ENCODE results near the gene EMILIN3.

Gene EMILIN3

GRCh38 chr20:41403604-41404003 is 37.0 kb upstream of the EMILIN3 start:
- H4K20me1 ChIP-seq (ENCODE audit: insufficient read depth), result no peaks in the 10 kb centered on the region
- H3K4me3 ChIP-seq (IDR thresholded peaks at IDR 0.05; ENCODE audit: insufficient read depth, low read depth, low read length), result no peak overlapping the region
- no peak overlapping the region for H3K9ac ChIP-seq
- H3K36me3 ChIP-seq (ENCODE audit: insufficient read depth), result no peaks in the 10 kb centered on the region; the same call in 1 of the 2 replicates
- H3K27ac ChIP-seq, result no peak overlapping the region
- H3K79me2 ChIP-seq (ENCODE audit: insufficient read depth, low read depth), result no peaks in the 10 kb centered on the region; the same call in 1 of the 2 replicates
- H3K4me1 ChIP-seq (ENCODE audit: low read depth, poor library complexity, severe bottlenecking), result peaks cover 55% of the 10 kb centered on the region
- H3K4me2 ChIP-seq, result 0 out of 2 replicates have a peak overlapping the region, but pooled peaks have one; percentile 19
- H3K27me3 ChIP-seq (ENCODE audit: insufficient read depth, low read depth), result no peaks in the 10 kb centered on the region
- no peak overlapping the region for H2AFZ ChIP-seq (ENCODE audit: low read depth)
- no peak for TF ChIP-seq CTCF (conservative IDR thresholded peaks at IDR 0.05; ENCODE audit: low read depth, low read length)

GRCh38 chr20:41398408-41398807 is 31.8 kb upstream of the EMILIN3 start:
- Histone ChIP-seq H3K4me3 (IDR thresholded peaks at IDR 0.05; ENCODE audit: insufficient read depth, low read depth, low read length) (no peak overlapping the region), H3K4me2 (no peak overlapping the region), H3K27me3 (ENCODE audit: insufficient read depth, low read depth) (no peaks in the 10 kb centered on the region), H3K27ac (no peak overlapping the region), H3K4me1 (ENCODE audit: low read depth, poor library complexity, severe bottlenecking) (peaks cover 11% of the 10 kb centered on the region), H4K20me1 (ENCODE audit: insufficient read depth) (no peaks in the 10 kb centered on the region), H3K36me3 (ENCODE audit: insufficient read depth) (no peaks in the 10 kb centered on the region), H3K9ac (no peak overlapping the region), H3K79me2 (ENCODE audit: insufficient read depth, low read depth) (no peaks in the 10 kb centered on the region), H2AFZ (ENCODE audit: low read depth) (no peak overlapping the region)
- no peak for TF ChIP-seq CTCF (conservative IDR thresholded peaks at IDR 0.05; ENCODE audit: low read depth, low read length)

GRCh38 chr20:41395667-41396664 is 29.3 kb upstream of the EMILIN3 start:
- no peak for TF ChIP-seq CTCF (conservative IDR thresholded peaks at IDR 0.05; ENCODE audit: low read depth, low read length)
- Histone ChIP-seq H3K9ac (no peak overlapping the region), H3K36me3 (ENCODE audit: insufficient read depth) (no peaks in the 10 kb centered on the region), H4K20me1 (ENCODE audit: insufficient read depth) (no peaks in the 10 kb centered on the region), H3K4me3 (IDR thresholded peaks at IDR 0.05; ENCODE audit: insufficient read depth, low read depth, low read length) (no peak overlapping the region), H3K4me2 (no peak overlapping the region), H3K27me3 (ENCODE audit: insufficient read depth, low read depth) (no peaks in the 10 kb centered on the region), H3K4me1 (ENCODE audit: low read depth, poor library complexity, severe bottlenecking) (no peaks in the 10 kb centered on the region), H3K79me2 (ENCODE audit: insufficient read depth, low read depth) (no peaks in the 10 kb centered on the region), H2AFZ (ENCODE audit: low read depth) (no peak overlapping the region), H3K27ac (no peak overlapping the region)

GRCh38 chr20:41394931-41395666 is 28.5 kb upstream of the EMILIN3 start:
- Histone ChIP-seq H3K27ac (no peak overlapping the region), H3K79me2 (ENCODE audit: insufficient read depth, low read depth) (no peaks in the 10 kb centered on the region), H4K20me1 (ENCODE audit: insufficient read depth) (no peaks in the 10 kb centered on the region), H2AFZ (ENCODE audit: low read depth) (no peak overlapping the region), H3K27me3 (ENCODE audit: insufficient read depth, low read depth) (no peaks in the 10 kb centered on the region), H3K4me3 (IDR thresholded peaks at IDR 0.05; ENCODE audit: insufficient read depth, low read depth, low read length) (no peak overlapping the region), H3K9ac (no peak overlapping the region), H3K4me1 (ENCODE audit: low read depth, poor library complexity, severe bottlenecking) (no peaks in the 10 kb centered on the region), H3K36me3 (ENCODE audit: insufficient read depth) (no peaks in the 10 kb centered on the region), H3K4me2 (no peak overlapping the region)
- TF ChIP-seq CTCF (conservative IDR thresholded peaks at IDR 0.05; ENCODE audit: low read depth, low read length), result no peak
